ENCODE measurements around the gene PTPRG. TPM values are rescaled to one million over a fixed set of nuclear protein-coding genes. Genes with fewer than 3 reads are reported as not detected.

Gene PTPRG
- total RNA-seq, 1 experiment from 2014 or later = 32.1 TPM

- Histone ChIP-seq H3K9me3 (ENCODE audit: control insufficient read depth in 1 of 2, insufficient read depth in 1 of 2, low read depth in 1 of 2, low read length in 2 of 2) (no peaks in the 10 kb centered on the region), H3K36me3 (ENCODE audit: control insufficient read depth in 1 of 2, insufficient read depth in 2 of 2, low read length in 2 of 2) (no peaks in the 10 kb centered on the region), H3K27me3 (ENCODE audit: insufficient read depth, low read length) (peaks cover 40% of the 10 kb centered on the region), H3K4me1 (ENCODE audit: control insufficient read depth in 1 of 2, insufficient read depth in 2 of 2, low read length in 2 of 2) (no peaks in the 10 kb centered on the region), H3K4me3 (replicated peaks in 1 of 2; ENCODE audit: low read depth in 1 of 2, low read length in 2 of 2) (no peak overlapping the region), H4K20me1 (ENCODE audit: insufficient read depth) (no peaks in the 10 kb centered on the region), H2AFZ (ENCODE audit: low read depth, low read length, poor library complexity, severe bottlenecking) (no peak overlapping the region), H3K9ac (ENCODE audit: low read length) (no peak overlapping the region), H3K4me2 (ENCODE audit: low read length) (no peak overlapping the region), H3K79me2 (ENCODE audit: insufficient read depth, low read length) (no peaks in the 10 kb centered on the region), H3K27ac (ENCODE audit: low read depth, low read length) (no peak overlapping the region), H3K9me2 (ENCODE audit: insufficient read depth) (no peaks in the 10 kb centered on the region)
- ChIA-PET CTCF (no interaction called here), RAD21 (ENCODE audit: low non-redundant PET in 1 of 2, low total read pairs in 2 of 2, uncharacterized antibody in 2 of 2, unreplicated experiment in 2 of 2) (no interaction called here), POLR2A (no interaction called here)
- no peak for TF ChIP-seq ZBTB33 (IDR thresholded peaks at IDR 0.05; ENCODE audit: extremely low read depth, insufficient replicate concordance, low read length)
- TF ChIP-seq REST (IDR thresholded peaks at IDR 0.05; ENCODE audit: low read depth) = no peak
- TF ChIP-seq TCF7L2 (IDR thresholded peaks at IDR 0.05; ENCODE audit: borderline replicate concordance, extremely low read depth, insufficient read depth, insufficient read length) = no peak
- no peak for TF ChIP-seq ELF1 (IDR thresholded peaks at IDR 0.05; ENCODE audit: borderline replicate concordance, low read depth)
- no peak for TF ChIP-seq POLR2A (IDR thresholded peaks at IDR 0.05; ENCODE audit: borderline replicate concordance, extremely low read depth, insufficient read depth, insufficient read length)
- no peak for TF ChIP-seq SRF (IDR thresholded peaks at IDR 0.05; ENCODE audit: low read depth)
- no peak for TF ChIP-seq SIN3A (IDR thresholded peaks at IDR 0.05; ENCODE audit: low read depth)
- TF ChIP-seq FOSL1 (IDR thresholded peaks at IDR 0.05; ENCODE audit: low read depth) = no peak
- no peak for TF ChIP-seq EGR1 (IDR thresholded peaks at IDR 0.05; ENCODE audit: low read depth)
- TF ChIP-seq EZH2phosphoT487 (IDR thresholded peaks at IDR 0.05; ENCODE audit: borderline replicate concordance) = no peak
- TF ChIP-seq EZH2 (IDR thresholded peaks at IDR 0.05) = no peak
- TF ChIP-seq CTCF (IDR thresholded peaks at IDR 0.05 in 2 of 3, conservative IDR thresholded peaks at IDR 0.05 in 1 of 3; ENCODE audit: borderline replicate concordance in 1 of 3, insufficient read depth in 1 of 3, low read depth in 2 of 3, low read length in 2 of 3) = no peak
- no peak for TF ChIP-seq MAX (IDR thresholded peaks at IDR 0.05)
- no peak for TF ChIP-seq POLR2AphosphoS5 (IDR thresholded peaks at IDR 0.05; ENCODE audit: low read depth, low read length)
- no peak for TF ChIP-seq CBX3 (IDR thresholded peaks at IDR 0.05; ENCODE audit: low read depth)
- TF ChIP-seq ATF3 (IDR thresholded peaks at IDR 0.05) = no peak
- no TSS peak for BruUV-seq (replicated peaks)
- no peak for DNase-seq (ENCODE audit: low read depth, low spot score)
- intact Hi-C loops (cut with micrococcal nuclease) = no loop called here
- ATAC-seq = no peak
Measured at GRCh38 chr3:62325896-62326295, 764.5 kb downstream of the PTPRG start.
